Stimulated activated naive CD8-positive, alpha-beta T cell treated with anti-CD3 and anti-CD28 coated beads, Interleukin-15, Interleukin-2, amounts not matched to agents 100 U/mL and 50 U/mL, for 24 hours (primary cell): Measurements from ENCODE around the gene ICOS.
"Not testable (repeated sequence)": the region's sequence is repeated elsewhere in the genome, so short reads cannot be mapped to it uniquely, and the experiment has no call there.

Source experiments
- ATAC-seq: fragments of 150-1000 bp; cut with Tn5 transposase; one replicate; pipeline ENCODE4 v1.10.0; 2021
- DNase-seq: peaks from one replicate; pipeline ENCODE4 v3.0.0; 2021

ICOS gene

DNA sequence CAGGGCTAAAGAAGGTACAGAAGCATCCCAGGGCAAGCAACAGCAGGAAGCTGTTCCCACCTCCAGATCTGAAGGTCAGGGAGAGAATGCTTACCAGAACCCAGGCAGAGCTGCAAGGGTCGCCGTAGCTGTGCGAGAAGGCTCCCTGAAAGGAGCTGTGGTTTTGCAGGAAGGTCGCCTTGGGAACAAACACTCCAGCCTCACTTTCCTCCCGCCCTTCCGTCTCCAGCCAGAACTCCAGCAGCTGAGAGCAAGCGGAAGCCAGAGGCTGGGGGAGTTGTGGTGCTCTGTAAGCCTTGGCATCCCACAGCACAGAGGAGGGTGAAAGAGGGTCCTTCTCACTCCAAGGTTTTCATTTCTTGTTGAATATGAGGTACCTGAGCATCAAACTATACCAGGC, 18.3 kb upstream of the ICOS start:
- ATAC-seq: no peak
- DNase-seq: no peak

DNA sequence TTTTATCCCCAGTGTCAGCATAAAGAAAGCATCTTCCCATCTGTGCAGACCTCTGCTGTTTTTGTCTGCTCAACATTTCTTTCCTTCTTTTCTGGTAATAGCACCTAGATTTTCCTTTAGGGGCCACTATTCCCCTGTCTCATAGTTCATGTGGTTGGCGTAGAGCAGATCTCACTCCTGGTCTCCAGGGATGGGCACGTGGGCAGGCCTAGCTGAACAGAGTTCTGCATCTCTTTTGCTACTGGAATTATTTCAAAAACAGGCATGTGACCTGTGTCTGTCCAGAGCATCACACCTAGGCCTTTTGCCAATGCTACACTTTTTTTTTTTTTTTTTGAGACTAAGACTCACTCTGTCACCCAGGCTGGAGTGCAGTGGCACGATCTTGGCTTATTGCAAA, 17.7 kb upstream of the ICOS start:
- no peak for DNase-seq
- ATAC-seq: no peak

DNA sequence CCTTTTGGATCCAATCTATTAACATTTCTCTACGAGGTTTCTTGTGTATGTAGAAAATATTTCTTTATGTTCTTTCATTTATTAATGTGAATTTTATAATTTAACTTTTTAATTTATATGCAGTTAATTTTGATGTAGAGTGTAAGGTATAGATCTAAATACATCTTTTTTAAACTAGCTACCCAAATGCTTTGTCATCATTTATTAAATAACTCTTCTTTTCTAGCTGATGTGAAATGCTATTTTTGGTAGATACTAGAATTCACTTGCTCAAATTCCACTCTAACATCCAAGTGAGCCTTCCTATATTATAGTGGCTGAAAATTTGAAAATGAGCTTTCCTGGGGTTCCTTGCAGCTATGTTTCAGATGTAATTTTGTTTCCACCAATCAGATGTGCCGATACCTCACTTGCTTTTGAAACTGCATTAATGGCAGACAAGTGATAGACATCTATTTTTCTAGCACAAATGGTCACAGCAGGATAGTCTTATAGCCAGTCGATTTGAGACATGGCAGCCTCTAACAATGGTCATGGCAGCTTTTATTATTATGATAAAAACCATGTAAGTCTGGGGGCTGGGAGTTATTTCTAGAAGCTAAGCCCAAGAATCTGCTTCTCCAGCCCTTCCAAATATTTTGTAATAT, 10.9 kb upstream of the ICOS start:
- ATAC-seq (no peak), DNase-seq (no peak)

DNA sequence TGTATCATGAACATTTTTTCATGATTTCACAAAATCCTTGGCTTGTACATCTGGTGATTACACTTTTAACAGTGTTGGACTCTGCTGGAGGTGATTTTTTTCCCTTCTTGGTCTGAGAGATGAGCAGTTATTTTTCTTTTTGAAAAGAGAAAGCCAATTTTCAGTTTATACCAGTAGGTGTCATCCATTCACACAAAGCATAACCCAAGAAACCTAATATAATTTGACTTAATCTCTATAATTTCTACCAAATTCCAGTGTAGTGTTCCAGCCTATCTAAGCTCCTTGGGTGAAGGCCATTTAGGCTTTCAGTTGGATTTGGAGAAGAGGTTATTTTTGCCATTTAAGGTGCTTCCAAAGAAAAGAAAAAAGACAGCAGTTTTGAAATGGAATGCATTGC, 7.7 kb upstream of the ICOS start:
- DNase-seq: no peak
- ATAC-seq: no peak

DNA sequence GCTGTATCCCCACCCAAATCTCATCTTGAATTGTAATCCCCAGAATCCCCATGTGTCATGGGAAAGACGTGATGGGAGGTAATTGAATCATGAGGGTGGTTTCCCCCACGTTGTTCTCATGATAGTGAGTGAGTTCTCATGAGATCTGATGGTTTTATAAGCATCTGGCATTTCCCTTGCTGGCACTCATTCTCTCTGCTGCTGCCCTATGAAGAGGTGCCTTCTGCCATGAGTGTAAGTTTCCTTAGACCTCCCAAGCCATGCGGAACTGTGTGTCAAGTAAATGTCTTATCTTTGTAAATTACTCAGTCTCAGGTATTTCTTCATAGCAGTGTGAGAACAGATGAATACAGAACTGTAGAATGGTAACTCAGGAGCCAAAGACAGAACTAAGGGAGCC, 5.3 kb upstream of the ICOS start:
- DNase-seq: not testable (repeated sequence)
- ATAC-seq: peak; percentile 23

DNA sequence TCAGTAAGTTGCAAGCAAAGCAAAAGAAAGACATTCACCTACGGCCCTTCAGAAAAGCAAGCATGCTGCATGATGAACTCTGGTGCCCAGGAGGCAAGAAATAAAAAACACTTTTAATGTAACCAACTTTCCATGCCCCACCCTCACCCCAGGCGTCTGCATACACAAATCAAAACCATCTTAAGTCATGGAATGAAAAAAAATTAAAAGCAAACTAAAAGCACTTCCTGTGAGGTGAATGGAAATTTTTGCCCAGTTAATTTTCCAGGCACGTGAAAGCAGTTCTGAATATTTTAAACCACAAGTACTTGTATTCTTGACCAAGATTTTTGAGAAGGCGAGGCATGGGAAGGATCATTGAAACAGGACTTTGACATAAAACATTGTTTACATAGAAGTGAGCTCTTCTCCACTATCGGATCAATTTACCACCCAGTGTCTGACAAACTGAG, 2.5 kb upstream of the ICOS start:
- DNase-seq (peak; percentile 52), ATAC-seq (peak; percentile 73)

DNA sequence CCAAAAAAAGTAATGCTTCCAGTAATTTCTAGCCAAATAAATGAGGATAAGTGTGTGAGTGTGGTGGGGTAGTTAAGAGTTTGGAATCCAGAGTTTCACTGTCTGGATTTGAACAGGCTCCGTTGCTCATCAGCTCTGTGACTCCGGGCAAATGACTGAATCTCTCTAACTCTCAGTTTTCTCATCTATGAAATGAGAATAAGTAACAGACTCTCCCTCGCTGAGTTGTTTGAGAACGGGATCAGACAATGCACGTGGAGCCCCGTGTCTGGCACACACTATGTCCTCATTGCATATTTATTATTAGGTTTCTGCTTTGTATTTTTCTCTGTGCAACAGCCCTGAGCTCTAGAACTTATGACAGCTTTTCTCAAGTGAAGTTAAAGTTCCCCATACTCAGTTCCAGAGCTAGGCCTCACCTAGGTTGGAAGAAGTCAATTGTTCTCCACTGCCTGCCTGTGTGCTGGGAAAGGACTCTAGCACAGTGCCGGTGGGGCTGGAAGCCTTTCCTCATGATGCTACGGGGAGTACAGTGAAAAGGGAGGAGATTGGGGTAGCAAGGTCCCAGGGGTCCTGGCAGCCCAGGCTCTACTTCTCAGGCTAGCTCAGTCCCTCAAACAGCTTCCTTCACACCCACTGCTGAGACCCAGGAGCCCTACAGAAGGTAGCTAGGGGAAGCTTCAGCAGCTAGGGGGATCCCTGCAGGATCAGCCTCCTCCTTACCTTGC, 1.7 kb upstream of the ICOS start:
- DNase-seq: no peak
- no peak for ATAC-seq

DNA sequence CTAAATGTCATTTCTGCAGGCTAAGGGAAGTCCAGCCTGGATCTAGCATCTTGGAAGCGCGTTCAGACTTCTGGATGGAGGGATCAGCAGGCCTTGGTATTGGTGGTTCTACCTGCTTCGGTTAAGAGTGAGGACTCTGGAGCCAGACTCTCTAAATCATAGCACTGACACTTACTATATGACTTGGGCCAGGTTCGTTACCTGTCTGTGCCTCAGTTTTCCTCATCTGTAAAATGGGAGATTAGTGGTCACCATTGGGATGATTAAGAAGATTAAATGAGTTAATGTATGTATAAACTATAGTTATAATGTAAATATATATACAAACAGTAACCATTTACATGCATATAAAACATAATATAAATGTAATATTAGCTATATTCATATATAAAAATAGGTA, 995 bp upstream of the ICOS start:
- DNase-seq: no peak
- ATAC-seq: no peak

DNA sequence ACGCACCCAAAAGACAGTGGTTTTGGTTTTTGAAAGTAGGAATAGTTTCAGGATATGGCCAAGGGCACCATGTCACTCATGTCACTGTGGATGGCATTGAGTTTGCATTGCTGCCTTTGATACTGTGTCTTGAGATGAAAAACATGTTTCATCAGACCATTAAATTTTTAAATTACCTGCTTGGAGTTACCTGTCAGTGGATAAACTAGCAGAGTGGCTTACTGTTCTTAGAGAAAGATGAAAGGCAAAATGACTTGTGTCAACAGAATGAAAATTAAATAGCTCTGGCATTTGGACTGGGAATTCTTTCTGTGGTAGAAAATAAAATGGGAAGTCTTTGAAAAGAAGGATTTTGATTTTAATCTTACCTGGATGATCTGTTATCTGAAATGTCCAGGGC, 386 bp downstream of the ICOS start:
- DNase-seq (no peak), ATAC-seq (no peak)

DNA sequence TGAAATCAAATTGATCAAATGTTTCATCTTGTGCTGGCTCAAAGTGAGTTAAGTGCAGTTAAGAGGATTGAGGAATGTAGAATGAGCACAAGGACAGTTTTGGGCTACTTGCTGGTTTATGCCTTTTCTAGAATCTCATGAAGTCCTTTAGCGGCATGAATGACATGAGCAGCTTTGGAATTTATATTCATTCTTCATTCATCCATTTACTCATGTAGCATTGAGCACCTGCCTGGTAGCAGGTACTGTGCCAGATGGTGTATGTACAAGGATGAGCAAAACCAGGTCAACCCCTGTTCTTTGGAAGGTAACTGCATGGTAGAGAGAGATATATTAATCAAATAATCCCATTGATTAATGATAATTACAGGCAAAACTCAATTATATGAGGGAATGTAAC, 1.2 kb downstream of the ICOS start:
- DNase-seq: no peak
- ATAC-seq: no peak

DNA sequence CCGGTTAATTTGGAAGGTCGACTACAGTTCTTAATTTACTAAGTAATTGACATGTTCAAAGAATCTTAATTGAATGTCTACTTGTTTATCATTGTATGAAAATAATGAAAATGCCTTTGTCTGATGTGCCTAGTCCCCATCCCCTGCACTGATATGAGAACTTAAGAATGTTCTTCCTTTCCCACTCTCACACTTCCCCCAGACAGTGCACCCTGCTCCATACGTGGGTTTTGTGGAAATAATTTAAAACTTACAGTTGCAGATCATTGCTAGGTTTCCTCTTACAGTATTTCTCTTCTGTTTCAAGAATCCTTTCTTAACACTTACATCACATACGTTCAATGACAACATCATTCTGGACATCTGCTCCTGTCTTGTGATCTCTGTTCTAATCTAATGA, 3.5 kb downstream of the ICOS start:
- ATAC-seq: no peak
- no peak for DNase-seq

DNA sequence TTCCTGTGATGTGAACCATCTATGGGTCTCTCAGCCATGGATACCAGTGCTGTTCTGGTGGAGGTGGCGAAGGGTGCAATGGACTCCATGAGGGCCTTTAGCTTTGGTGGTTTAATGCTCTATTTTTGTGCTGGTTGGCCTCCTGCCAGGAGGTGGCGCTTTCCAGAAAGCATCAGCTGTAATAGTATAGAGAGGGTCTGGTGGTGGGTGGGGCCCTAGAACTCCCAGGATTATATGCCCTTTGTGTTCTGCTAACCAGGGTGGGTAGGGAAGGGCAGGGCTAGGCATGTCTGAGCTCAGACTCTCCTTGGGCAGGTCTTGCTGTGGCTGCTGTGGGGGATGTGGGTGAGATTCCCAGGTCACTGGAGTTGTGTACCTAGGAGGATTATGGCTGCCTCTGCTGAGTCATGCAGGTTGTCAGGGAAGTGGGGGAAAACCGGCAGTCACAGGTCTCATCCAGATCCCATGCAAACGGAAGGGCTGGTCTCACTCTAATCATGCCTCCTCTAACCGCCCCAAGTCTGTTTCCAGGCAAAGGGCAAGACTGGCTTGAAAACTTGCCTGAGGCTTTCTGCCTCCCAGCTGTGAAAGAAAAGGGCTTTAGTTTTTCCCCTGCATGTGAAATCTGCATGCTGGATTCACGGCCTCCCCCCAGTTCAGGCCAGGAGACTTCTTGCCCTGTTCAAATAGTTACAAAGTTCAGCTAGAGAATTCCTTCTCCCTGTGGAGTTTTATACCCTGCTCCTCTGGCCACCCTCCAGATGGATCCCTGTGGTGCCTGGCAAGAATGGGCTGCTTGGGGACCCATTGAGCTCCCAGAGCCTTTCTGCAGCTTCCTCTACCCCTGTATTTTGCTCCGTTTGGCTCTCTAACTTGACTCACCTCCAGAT, 7.2 kb downstream of the ICOS start:
- not testable (repeated sequence) for ATAC-seq, DNase-seq

DNA sequence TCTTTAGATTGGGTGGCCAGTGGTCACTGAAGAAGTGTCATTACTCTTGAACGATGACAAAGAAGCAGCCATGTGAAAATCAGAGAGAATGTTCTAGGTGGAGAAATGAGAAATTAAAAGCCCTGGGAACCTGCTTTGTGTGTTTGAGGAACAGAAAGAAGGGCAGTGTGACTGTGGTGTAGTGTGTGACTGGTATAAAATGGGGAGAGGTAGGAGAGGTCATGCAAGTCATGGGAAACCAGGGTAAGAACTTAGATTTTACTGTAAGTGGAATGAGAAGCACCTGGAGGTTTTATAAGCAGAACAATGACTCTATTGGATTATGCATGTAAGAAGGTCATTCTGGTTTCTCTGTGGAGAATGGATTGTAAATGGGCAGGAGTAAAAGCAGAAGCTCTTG, 12.2 kb downstream of the ICOS start:
- DNase-seq: no peak
- no peak for ATAC-seq

DNA sequence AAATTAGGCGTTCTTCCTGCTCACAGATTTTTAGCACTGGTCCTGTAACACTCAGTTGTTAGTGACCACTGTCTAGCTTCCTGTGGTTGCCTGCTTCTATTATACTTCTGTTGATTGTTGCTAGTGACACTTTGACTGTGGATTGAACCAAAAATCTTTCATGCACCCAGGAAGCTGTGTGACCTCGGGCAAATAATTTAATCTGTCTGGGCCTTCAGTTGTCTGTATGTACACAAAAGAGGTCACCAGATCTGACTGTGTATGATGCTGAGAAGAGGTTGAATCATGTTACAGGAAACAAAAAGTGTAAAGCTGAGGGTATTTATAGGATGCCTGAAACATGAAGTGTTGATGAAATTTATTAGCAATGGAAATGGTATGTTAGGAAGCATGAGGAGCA, 12.7 kb downstream of the ICOS start:
- ATAC-seq: peak; percentile 11

DNA sequence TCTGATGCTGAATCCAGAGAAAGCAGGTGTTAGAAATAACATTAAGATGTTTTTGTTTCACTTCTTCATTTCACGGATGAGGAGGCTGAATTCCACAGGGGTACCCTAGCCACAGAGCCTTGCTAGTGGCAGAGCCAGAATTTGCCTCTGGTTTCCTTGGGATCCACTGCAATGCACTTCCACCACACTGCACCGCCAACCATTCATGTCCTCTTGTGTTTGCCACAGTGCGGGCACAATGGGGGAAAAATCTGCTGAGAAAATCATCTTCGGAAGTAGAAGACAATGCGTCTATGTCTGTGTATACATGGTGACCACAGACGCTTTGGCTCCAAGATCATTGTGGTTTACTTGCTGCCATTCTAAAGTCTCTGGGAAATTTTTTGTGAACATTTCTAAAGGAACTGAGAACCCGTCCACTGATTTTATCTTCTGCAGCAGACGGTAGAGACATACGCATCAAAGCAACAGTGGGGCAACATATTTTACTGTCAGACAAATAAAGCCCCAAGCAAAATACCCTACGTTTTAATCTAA, 14.9 kb downstream of the ICOS start:
- ATAC-seq (peak; percentile 72), DNase-seq (peak; percentile 27)

More for the DNA sequence above, 12.7 kb downstream of the ICOS start:
- DNase-seq: no peak

DNA sequence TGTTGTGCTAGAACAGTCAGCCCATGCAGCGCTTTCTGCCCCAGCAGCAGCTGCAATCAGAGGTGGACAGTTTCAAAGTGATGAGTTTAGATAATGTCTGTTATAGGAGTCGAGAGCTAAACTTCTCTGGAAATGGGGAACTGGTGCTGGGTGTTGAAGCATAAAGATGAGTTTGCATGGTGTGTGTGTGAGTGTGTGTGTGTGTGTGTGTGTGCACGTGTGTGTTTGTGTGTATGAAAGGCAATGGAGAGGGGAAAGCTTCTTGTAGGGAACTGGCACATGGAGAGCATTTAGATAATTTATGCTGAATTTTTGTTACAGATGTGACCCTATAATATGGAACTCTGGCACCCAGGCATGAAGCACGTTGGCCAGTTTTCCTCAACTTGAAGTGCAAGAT, 22.7 kb downstream of the ICOS start:
- ATAC-seq (no peak), DNase-seq (no peak)

DNA sequence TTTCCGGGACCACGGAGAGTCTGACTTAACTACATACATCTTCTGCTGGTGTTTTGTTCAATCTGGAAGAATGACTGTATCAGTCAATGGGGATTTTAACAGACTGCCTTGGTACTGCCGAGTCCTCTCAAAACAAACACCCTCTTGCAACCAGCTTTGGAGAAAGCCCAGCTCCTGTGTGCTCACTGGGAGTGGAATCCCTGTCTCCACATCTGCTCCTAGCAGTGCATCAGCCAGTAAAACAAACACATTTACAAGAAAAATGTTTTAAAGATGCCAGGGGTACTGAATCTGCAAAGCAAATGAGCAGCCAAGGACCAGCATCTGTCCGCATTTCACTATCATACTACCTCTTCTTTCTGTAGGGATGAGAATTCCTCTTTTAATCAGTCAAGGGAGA, 23.1 kb downstream of the ICOS start:
- DNase-seq: no peak

DNA sequence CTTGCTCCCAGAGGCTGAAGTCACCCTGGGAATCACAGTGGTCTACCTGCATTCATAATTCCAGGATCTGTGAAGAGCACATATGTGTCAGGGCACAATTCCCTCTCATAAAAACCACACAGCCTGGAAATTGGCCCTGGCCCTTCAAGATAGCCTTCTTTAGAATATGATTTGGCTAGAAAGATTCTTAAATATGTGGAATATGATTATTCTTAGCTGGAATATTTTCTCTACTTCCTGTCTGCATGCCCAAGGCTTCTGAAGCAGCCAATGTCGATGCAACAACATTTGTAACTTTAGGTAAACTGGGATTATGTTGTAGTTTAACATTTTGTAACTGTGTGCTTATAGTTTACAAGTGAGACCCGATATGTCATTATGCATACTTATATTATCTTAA, 24.2 kb downstream of the ICOS start:
- DNase-seq: no peak
- no peak for ATAC-seq

More for the DNA sequence above, 23.1 kb downstream of the ICOS start:
- no peak for ATAC-seq

DNA sequence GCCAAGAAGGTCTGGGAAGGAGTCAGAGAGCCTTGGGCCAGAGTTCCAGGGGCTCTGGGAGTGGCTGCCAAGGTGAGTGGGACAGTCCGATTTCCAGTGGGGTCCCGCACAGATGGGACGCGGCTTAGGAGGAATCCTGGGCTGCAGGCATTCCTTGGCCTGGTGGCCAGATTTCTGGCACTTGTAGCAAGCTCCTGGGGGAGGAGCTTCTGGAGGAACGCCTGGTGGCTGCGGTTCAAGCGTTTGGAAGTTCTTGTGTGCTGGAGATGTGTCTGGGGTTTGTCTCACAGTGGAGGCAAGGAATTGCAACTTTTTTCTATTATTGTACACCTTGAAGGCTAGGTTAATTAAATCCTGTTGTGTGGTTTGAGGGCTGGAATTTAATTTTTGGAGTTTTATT, 28.6 kb downstream of the ICOS start:
- DNase-seq, ATAC-seq: not testable (repeated sequence)

DNA sequence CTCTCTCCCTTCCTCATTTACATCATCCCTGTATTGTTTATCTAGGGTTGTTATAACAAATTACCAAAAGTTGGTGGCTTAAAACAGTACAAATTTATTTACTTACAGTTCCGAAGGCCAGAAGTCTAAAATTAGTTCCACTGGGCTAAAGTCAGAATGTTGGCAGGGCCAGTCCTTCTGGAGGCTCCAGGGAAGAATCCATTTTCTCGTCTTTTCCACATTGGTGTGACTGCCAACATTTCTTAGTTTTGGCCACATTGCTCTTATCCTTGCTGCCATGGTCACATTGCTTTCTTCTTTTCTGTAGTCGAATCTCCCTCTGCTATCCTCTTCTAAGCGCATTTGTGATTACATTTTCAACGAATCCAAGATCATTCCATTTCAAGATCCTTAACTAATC, 34.7 kb downstream of the ICOS start:
- DNase-seq: no peak
- ATAC-seq: no peak

DNA sequence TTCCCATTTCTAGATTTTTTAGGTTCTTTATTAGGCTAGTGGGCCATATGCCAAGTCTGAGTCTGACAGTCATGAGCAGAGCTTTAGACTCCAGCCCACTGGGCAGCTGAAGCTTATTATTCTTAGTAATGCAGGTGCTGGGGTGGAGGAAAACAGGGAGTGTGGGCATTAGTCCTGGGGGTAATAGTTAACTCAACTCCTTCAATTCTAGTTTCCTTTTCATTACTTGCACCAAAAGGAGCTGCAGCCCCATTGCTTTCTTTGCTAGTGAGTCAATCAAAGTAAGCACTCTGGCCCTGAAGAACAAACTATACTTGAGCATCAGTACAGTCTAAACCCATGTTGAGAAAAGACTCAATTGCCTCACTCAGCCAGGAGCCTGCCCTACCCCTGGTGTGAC, 35.5 kb downstream of the ICOS start:
- DNase-seq: no peak
- no peak for ATAC-seq

DNA sequence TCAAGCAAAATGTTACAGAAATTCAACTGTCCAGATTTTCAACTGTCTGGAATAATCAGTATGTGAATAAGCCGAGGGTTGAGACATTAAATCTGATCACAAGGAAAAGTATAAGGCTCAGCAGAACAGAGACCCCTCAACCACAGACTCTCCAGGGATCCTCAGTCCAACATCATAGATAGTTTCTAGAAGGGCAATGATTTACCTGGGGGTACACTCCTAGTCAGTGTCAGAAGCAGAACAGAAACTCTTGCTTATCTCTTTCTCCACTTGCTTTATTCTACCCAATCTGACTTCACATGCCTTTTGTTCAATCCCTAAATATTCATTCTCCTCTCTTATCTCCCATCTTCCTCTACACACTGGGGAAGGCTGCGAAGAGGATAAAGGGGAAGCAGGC, 36.4 kb downstream of the ICOS start:
- DNase-seq: no peak
- ATAC-seq: no peak

DNA sequence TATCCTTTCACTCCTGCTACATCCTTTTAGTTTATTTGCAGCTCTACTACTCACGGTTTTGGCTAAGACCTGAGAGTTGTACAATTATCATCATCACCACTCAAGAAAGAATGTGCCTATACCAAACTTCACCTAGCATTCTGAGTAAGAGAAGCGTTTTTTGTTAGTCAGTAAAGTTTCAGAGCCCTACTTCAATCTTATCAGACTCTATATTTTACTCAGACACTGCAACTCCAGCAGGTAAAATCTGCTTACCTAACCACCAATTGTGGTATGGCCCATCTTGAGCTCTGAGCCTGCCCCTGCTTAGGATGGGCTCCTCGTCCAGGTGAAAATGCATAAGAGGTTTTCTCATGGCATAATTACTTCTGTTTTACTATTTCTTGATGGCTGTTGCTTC, 37.1 kb downstream of the ICOS start:
- ATAC-seq (no peak), DNase-seq (no peak)
